ENCODE results near the gene IRF2BP2. TPM values are rescaled to one million over a fixed set of nuclear protein-coding genes. Genes with fewer than 3 reads are reported as not detected.

The IRF2BP2 gene
- total and polyA plus RNA-seq, 10 of the 15 experiments (the other 5 are each of a cell fraction or from before 2014, with no cell fraction given): 7.5 to 114 (median 52.3) TPM

GRCh38 chr1:234582186-234582585 is 27.8 kb downstream of the IRF2BP2 start:
- Histone ChIP-seq H3K9ac (ENCODE audit: control insufficient read depth, insufficient read depth, low read length) (no peak overlapping the region), H3K9me3 (replicated peaks; ENCODE audit: control insufficient read depth, insufficient read depth, low read length) (no peaks in the 10 kb centered on the region; the same call in 2 of the 3 replicates), H3K36me3 (ENCODE audit: control insufficient read depth in 2 of 2, insufficient read depth in 2 of 2, low read length in 1 of 2) (no peaks in the 10 kb centered on the region), H3K4me3 (no peak overlapping the region), H3K27ac (ENCODE audit: control insufficient read depth, insufficient read depth) (no peak overlapping the region), H4K20me1 (ENCODE audit: control insufficient read depth, insufficient read depth) (no peaks in the 10 kb centered on the region), H3K4me1 (ENCODE audit: control insufficient read depth, insufficient read depth, low read length) (no peaks in the 10 kb centered on the region), H3K4me2 (ENCODE audit: control insufficient read depth, insufficient read depth) (no peak overlapping the region), H2AFZ (ENCODE audit: control insufficient read depth, low read depth, low read length) (no peak overlapping the region), H3K79me2 (ENCODE audit: control insufficient read depth, insufficient read depth, low read length) (no peaks in the 10 kb centered on the region), H3K27me3 (replicated peaks in 1 of 2; ENCODE audit: control insufficient read depth in 2 of 2, insufficient read depth in 2 of 2, low read length in 1 of 2) (no peaks in the 10 kb centered on the region; a peak in 1 of 4 replicates)
- TF ChIP-seq RUNX3 (IDR thresholded peaks at IDR 0.05; ENCODE audit: low read length) (no peak), SKIL (IDR thresholded peaks at IDR 0.05; ENCODE audit: low read depth, poor library complexity, severe bottlenecking) (no peak), SREBF2 (IDR thresholded peaks at IDR 0.05; ENCODE audit: low read length) (no peak), IKZF2 (IDR thresholded peaks at IDR 0.05) (no peak), HSF1 (IDR thresholded peaks at IDR 0.05; ENCODE audit: low read depth, low read length) (no peak), SRF (IDR thresholded peaks at IDR 0.05; ENCODE audit: low read depth in 2 of 2, low read length in 2 of 2) (no peak), FOXK2 (IDR thresholded peaks at IDR 0.05) (no peak), EED (IDR thresholded peaks at IDR 0.05; ENCODE audit: low read depth) (no peak), ZNF622 (IDR thresholded peaks at IDR 0.05) (no peak), POU2F2 (IDR thresholded peaks at IDR 0.05; ENCODE audit: borderline replicate concordance, low read depth, low read length) (no peak), SMC3 (IDR thresholded peaks at IDR 0.05; ENCODE audit: borderline replicate concordance, low read length) (no peak), TBL1XR1 (IDR thresholded peaks at IDR 0.05; ENCODE audit: low read depth, low read length) (no peak), E2F8 (IDR thresholded peaks at IDR 0.05; ENCODE audit: low read depth, partially characterized antibody) (no peak), SMAD5 (IDR thresholded peaks at IDR 0.05; ENCODE audit: low read depth) (no peak), RCOR1 (conservative IDR thresholded peaks at IDR 0.05; ENCODE audit: low read depth, low read length) (no peak)
- RAD21 ChIA-PET (ENCODE audit: unreplicated experiment): interaction anchor here (1.2 kb wide), 1 partner anchor 45 kb away, joined by 3 read pairs; no protein-coding TSS in a partner anchor
- POLR2A ChIA-PET: no interaction called here
- intact Hi-C loops (cut with micrococcal nuclease; ENCODE audit: unreplicated experiment): no loop called here
- BruUV-seq (replicated peaks): no TSS peak
- in situ Hi-C loops (cut with MboI): no loop called here
- SMC1A ChIA-PET (ENCODE audit: uncharacterized antibody, unreplicated experiment): interaction anchor here (0.6 kb wide), 1 partner anchor 232 kb away, joined by 3 read pairs; no protein-coding TSS in a partner anchor
- no peak for ATAC-seq
- no peak for DNase-seq (ENCODE audit: low read depth, low spot score)
- CTCF ChIA-PET: no interaction called here
- WGBS (ENCODE audit: insufficient coverage, insufficient replicate concordance, low lambda C conversion rate, missing lambda C conversion rate): 65% methylated on average over 8 of the region's 8 CpGs
- no peak for FAIRE-seq
